MM.1S (cell line): ENCODE measurements around the gene CTNNA3.

ENCODE experiments used
- DNase-seq: peaks from one replicate; pipeline ENCODE4 v3.0.0-alpha.2; 2015
- H2AFZ ChIP-seq: fragments of 300-600 bp; sonication (generic); 2 replicates; pipeline ENCODE4 v1.6.0; 2016; ENCODE audit warnings: antibody characterized with exemption, low read length
- H3F3A ChIP-seq: fragments of 300-600 bp; sonication (generic); 2 replicates; pipeline ENCODE4 v1.6.1; 2016; ENCODE audit warnings: mild to moderate bottlenecking, antibody characterized with exemption, low read length, moderate library complexity, mixed read lengths; ENCODE audit not compliant: insufficient read depth
- H3K27ac ChIP-seq: fragments of 300-600 bp; sonication (generic); 2 replicates; pipeline ENCODE4 v1.5.1; 2016; ENCODE audit warnings: mild to moderate bottlenecking, low read length
- H3K27me3 ChIP-seq: fragments of 300-600 bp; sonication (generic); replicated peaks from 2 replicates; pipeline ENCODE4 v1.6.0; 2016; ENCODE audit warnings: low read length; ENCODE audit not compliant: insufficient read depth
- H3K36me3 ChIP-seq: fragments of 300-600 bp; sonication (generic); replicated peaks from 2 replicates; pipeline ENCODE4 v1.6.1; 2016; ENCODE audit warnings: mild to moderate bottlenecking, low read length, mixed read lengths; ENCODE audit not compliant: insufficient read depth
- H3K4me1 ChIP-seq: fragments of 300-600 bp; sonication (generic); 2 replicates; pipeline ENCODE4 v1.6.1; 2016; ENCODE audit warnings: low read length, mixed read lengths
- H3K4me2 ChIP-seq: fragments of 300-600 bp; sonication (generic); 2 replicates; pipeline ENCODE4 v1.6.0; 2016; ENCODE audit warnings: low read depth, low read length
- H3K4me3 ChIP-seq: fragments of 300-600 bp; sonication (generic); 2 replicates; pipeline ENCODE4 v1.5.1; 2016; ENCODE audit warnings: low read length, mixed read lengths
- H3K79me2 ChIP-seq: fragments of 300-600 bp; sonication (generic); 2 replicates; pipeline ENCODE4 v1.6.1; 2016; ENCODE audit warnings: mixed run types, low read length, mixed read lengths
- H3K9ac ChIP-seq: fragments of 300-600 bp; sonication (generic); 2 replicates; pipeline ENCODE4 v1.6.1; 2016; ENCODE audit warnings: low read length, mixed read lengths
- H3K9me2 ChIP-seq: fragments of 300-600 bp; sonication (generic); replicated peaks from 2 replicates; pipeline ENCODE4 v1.6.1; 2016; ENCODE audit warnings: mild to moderate bottlenecking, low read length, mixed read lengths; ENCODE audit not compliant: insufficient read depth
- H3K9me3 ChIP-seq: fragments of 300-600 bp; sonication (generic); replicated peaks from 2 replicates; pipeline ENCODE4 v1.6.1; 2016; ENCODE audit warnings: mild to moderate bottlenecking, low read length, mixed read lengths; ENCODE audit not compliant: insufficient read depth
- H4K20me1 ChIP-seq: fragments of 300-600 bp; sonication (generic); 2 replicates; pipeline ENCODE4 v1.6.1; 2016; ENCODE audit warnings: mild to moderate bottlenecking, low read length, moderate library complexity, mixed read lengths; ENCODE audit not compliant: insufficient read depth
- EZH2 ChIP-seq: fragments of 300-600 bp; sonication (generic); optimal IDR thresholded peaks from 2 replicates; pipeline ENCODE3; 2017; ENCODE audit warnings: low read depth, mild to moderate bottlenecking, antibody characterized with exemption, low read length, mixed read lengths
- EZH2phosphoT487 ChIP-seq: fragments of 300-600 bp; sonication (generic); IDR thresholded peaks from 2 replicates; pipeline ENCODE4 v1.6.1; 2018; ENCODE audit warnings: antibody characterized with exemption, low read length
- TF ChIP-seq, protein P1 (sequence below): fragments of 300-600 bp; sonication (generic); IDR thresholded peaks from 2 replicates; pipeline ENCODE4 v1.5.1; 2016; ENCODE audit warnings: antibody characterized with exemption, low read length, mixed read lengths

CTNNA3 gene

DNA sequence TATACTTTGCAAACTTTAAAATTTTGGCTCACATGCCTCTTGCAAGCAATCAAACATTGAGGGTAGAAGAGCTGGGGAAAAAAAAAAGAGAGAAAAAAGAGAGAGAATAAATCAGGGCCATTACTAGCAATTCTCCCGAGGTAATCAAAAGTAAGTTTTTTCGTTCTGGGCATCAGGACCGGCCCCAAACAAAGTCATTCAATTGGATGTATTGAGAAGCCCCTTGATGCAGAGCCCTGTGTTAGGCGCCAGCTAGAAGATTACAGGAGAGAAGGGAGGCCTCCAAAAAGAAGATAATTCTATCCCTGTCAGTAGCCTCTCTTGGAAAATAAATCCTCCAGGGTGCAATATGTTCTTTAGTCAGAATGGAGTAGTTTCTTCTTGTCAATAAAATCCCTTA is 2.2 kb upstream of the CTNNA3 start:
- no peaks in the 10 kb centered on the region for H3K9me3 ChIP-seq
- no peaks in the 10 kb centered on the region for H3K27me3 ChIP-seq
- H3K79me2 ChIP-seq = no peaks in the 10 kb centered on the region
- no peak overlapping the region for H3K4me3 ChIP-seq
- no peak overlapping the region for H3K27ac ChIP-seq
- no peak for DNase-seq
- no peak overlapping the region for H3K4me2 ChIP-seq
- H3K9ac ChIP-seq = no peak overlapping the region
- H3F3A ChIP-seq = no peaks in the 10 kb centered on the region
- H3K9me2 ChIP-seq = no peaks in the 10 kb centered on the region
- no peaks in the 10 kb centered on the region for H3K36me3 ChIP-seq
- H4K20me1 ChIP-seq = no peaks in the 10 kb centered on the region
- H3K4me1 ChIP-seq = no peaks in the 10 kb centered on the region
- TF ChIP-seq EZH2 (no peak), EZH2phosphoT487 (no peak)
- TF ChIP-seq, protein P1, sequence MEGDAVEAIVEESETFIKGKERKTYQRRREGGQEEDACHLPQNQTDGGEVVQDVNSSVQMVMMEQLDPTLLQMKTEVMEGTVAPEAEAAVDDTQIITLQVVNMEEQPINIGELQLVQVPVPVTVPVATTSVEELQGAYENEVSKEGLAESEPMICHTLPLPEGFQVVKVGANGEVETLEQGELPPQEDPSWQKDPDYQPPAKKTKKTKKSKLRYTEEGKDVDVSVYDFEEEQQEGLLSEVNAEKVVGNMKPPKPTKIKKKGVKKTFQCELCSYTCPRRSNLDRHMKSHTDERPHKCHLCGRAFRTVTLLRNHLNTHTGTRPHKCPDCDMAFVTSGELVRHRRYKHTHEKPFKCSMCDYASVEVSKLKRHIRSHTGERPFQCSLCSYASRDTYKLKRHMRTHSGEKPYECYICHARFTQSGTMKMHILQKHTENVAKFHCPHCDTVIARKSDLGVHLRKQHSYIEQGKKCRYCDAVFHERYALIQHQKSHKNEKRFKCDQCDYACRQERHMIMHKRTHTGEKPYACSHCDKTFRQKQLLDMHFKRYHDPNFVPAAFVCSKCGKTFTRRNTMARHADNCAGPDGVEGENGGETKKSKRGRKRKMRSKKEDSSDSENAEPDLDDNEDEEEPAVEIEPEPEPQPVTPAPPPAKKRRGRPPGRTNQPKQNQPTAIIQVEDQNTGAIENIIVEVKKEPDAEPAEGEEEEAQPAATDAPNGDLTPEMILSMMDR = no peak
- H2AFZ ChIP-seq = no peak overlapping the region

DNA sequence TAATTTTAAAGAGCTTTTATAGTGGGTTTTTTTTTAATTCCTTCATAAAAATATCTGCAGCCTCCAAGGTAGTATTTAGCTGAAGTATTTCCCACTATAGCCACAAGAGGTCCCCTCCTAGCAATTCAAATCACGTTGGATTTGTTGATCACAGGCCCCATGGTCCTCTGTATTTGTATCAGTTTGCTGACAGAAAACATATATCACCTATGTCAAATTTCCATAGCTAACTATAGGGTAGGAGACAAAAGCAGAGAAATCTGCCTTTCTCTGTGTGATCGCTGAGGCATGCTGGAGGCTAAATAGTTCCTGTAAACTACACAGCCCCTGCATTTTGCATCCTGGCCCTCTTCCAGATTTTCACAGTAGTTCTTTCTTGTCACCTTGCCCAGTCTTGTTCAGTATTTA is 1.7 kb upstream of the CTNNA3 start:
- Histone ChIP-seq H3K27me3 (no peaks in the 10 kb centered on the region), H3K4me2 (no peak overlapping the region), H3K9ac (no peak overlapping the region), H4K20me1 (no peaks in the 10 kb centered on the region), H3K9me2 (no peaks in the 10 kb centered on the region), H3K27ac (no peak overlapping the region), H3F3A (no peaks in the 10 kb centered on the region), H3K9me3 (no peaks in the 10 kb centered on the region), H2AFZ (no peak overlapping the region), H3K36me3 (no peaks in the 10 kb centered on the region), H3K4me1 (no peaks in the 10 kb centered on the region), H3K79me2 (no peaks in the 10 kb centered on the region), H3K4me3 (no peak overlapping the region)
- peak; percentile 45 for DNase-seq
- TF ChIP-seq, protein P1 = peak; percentile 58
- TF ChIP-seq EZH2 (no peak), EZH2phosphoT487 (no peak)

DNA sequence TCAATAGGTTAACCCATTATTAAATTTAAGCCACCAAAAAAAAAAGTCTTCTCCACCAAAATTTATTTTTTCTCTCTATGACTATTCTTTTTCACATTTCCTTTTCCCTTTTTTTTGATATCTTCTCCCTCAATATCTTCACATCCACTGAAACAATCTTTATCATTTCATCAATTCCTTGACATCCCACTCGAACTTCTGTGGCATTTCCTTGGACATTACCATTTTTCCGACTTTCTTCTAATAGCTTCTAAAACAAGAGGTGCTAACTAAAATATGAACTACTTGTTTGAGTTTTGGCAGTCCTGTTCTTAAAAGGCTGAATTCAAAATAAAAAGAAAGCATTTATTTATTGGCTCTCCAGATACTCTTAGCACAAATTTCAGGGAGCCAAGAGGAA is 684 bp upstream of the CTNNA3 start:
- H3K9ac ChIP-seq = no peak overlapping the region
- no peak overlapping the region for H3K27ac ChIP-seq
- H3K36me3 ChIP-seq = no peaks in the 10 kb centered on the region
- H3K4me2 ChIP-seq = no peak overlapping the region
- H3K79me2 ChIP-seq = no peaks in the 10 kb centered on the region
- no peaks in the 10 kb centered on the region for H3K27me3 ChIP-seq
- no peaks in the 10 kb centered on the region for H3F3A ChIP-seq
- no peaks in the 10 kb centered on the region for H3K4me1 ChIP-seq
- H4K20me1 ChIP-seq = no peaks in the 10 kb centered on the region
- TF ChIP-seq, protein P1 = no peak
- TF ChIP-seq EZH2phosphoT487 (no peak), EZH2 (no peak)
- no peak overlapping the region for H2AFZ ChIP-seq
- no peak overlapping the region for H3K4me3 ChIP-seq
- DNase-seq = no peak
- H3K9me3 ChIP-seq = no peaks in the 10 kb centered on the region
- H3K9me2 ChIP-seq = no peaks in the 10 kb centered on the region
